Loucy (cell line): ENCODE results near the gene CCN6.

ENCODE experiments used
- CTCF ChIP-seq: fragments of 200-600 bp; sonication (generic); conservative IDR thresholded peaks from 2 replicates; pipeline ENCODE4 v1.5.1; 2014; ENCODE audit warnings: mild to moderate bottlenecking, antibody characterized with exemption, low read length
- EZH2phosphoT487 ChIP-seq: fragments of 200-600 bp; IDR thresholded peaks from 2 replicates; pipeline ENCODE4 v1.6.1; 2018; ENCODE audit warnings: antibody characterized with exemption, mild to moderate bottlenecking, moderate library complexity, borderline replicate concordance

- no peak for TF ChIP-seq CTCF
- no peak for TF ChIP-seq EZH2phosphoT487
These were observed 38.2 kb upstream of the CCN6 start for GRCh38 chr6:112015725-112016124.
